Adrenal gland (tissue), 5 donors: ENCODE measurements around the gene BCLAF3.

Source experiments
- CTCF ChIP-seq, 6 experiments: fragments of 450-650 bp in 4 of 6; fragments of 200-600 bp in 2 of 6; sonication (generic) in 1 of 6; IDR thresholded peaks; 1 replicate in 5 of 6; 2 replicates in 1 of 6; pipeline versions ENCODE4 v1.5.1 to v1.8.0; 2016 to 2021; ENCODE audit warnings: antibody characterized with exemption in 6 of 6, mild to moderate bottlenecking in 2 of 6, moderate library complexity in 1 of 6
- POLR2A ChIP-seq, 2 donors: fragments of 450-650 bp; IDR thresholded peaks; one replicate each; pipeline ENCODE4 v1.6.1; 2017; ENCODE audit warnings: antibody characterized with exemption in 2 of 2, mild to moderate bottlenecking in 2 of 2, moderate library complexity in 1 of 2
- donor health status: DM: no; HTN: no; CAD: no.

DNA sequence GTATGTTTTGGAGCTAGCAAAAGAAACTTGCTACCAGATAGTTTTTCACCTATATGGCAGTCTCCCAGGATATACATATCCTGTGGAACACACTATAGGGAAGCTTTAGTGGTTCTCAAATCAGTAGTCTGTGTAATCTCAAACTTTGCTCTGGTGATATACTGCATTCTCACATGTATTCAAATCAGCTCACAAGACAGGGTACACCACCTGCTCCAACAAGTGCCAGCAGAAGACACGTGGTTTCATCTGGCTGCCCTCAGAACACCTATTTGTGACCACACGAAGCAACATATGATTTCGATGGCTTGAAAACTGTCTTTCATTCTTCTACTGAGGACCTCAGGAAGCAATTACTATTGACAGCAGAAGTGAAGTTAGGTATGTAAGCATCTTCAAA is 37.7 kb downstream of the BCLAF3 start:
- no peak for TF ChIP-seq POLR2A (IDR thresholded peaks at IDR 0.05)
- TF ChIP-seq CTCF (IDR thresholded peaks at IDR 0.05) = no peak
